ENCODE results near the gene PDIA6.
A peak's percentile ranks its signal among the peaks of the same experiment; 100 is the strongest.

The PDIA6 gene, protein sequence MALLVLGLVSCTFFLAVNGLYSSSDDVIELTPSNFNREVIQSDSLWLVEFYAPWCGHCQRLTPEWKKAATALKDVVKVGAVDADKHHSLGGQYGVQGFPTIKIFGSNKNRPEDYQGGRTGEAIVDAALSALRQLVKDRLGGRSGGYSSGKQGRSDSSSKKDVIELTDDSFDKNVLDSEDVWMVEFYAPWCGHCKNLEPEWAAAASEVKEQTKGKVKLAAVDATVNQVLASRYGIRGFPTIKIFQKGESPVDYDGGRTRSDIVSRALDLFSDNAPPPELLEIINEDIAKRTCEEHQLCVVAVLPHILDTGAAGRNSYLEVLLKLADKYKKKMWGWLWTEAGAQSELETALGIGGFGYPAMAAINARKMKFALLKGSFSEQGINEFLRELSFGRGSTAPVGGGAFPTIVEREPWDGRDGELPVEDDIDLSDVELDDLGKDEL

DNA sequence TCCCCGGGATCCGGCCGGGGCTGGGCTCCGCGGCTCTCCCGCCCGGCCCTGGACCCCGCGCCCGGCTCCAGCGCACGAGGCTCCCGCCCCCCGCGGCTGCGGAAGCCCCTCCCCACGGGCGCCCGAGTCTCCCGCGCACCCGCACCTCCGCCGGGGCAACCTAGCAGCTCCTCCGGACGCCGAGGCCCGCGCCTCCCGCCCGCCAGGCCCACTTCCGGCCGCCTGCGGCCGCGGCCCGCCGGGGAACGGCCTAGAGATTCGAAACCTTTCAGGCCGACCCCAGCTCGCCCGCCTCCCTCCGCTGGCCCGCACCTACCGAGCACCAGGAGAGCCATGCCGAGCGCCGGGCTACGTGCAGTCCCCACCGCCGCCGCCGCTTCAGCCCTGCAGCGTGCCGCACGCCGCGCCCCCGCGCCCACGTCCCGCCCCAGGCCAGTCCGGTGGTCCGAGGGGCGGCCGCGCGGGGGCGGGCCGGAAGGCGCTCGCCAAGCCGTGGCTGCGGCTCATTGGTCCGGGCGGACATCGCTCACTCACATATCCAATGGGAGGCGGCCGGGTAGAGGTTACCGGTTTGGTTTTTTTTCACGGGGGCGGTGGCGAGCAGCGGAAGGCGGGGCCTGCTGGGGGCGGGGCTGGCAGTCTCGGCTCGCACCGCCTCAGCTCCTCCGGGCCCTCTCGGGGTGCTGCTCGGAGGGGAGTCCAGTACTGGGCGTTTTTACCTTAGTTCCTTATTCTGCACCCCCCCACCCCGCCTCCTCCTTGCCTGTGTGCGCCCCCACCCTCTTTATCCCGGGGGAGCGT lies at the start of gene PDIA6:
Gene PDIA6 (minus strand): TSS at position 424 of the 801 bp plus-strand sequence. CDS start 89 bp downstream, at position 335.
- DNase-seq (ENCODE audit: low read depth in 2 of 2) = peak; percentile 89 to 95

DNA sequence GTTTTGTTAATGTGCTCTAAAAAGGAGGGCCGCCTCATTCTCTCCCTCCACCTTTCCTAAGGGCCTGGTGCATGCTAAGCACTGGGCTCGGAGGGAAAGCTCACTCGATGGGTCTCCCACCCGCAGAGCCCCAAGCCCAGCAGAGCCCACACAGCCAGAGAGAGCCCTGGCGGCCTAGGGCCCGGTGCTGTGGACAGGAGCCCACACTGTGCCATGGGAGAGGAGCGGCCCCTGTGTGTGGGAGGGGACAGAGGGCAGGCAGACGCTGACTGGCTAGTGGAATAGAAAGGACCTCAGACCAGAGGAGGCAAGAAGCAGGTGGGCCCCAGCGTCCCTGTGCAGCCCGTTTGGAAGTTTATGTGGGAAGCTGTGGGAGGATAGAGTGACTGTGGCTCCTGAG lies 49.7 kb upstream of the PDIA6 start:
- no peak for DNase-seq (ENCODE audit: low read depth in 2 of 2)

DNA sequence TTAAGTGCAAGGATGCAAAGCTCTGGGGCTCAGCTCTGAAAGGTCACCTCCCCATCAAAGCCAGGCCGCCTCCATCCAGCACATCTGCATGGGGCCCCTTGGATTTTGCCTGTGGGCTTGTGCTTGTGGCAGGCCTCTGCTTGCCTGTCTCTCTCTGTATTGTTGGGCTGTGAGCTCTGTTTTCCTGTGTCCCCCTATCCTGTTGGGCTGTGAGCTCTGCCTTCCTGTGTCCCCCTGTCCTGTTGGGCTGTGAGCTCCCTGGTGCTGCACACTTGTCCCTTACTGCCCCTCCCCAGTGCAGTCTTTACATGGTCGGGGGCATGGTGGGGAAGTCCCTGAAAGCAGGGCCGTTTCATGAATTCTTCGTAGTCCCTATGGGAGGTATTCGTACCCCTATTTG lies 49.2 kb upstream of the PDIA6 start:
- DNase-seq (ENCODE audit: low read depth in 2 of 2) = no peak

DNA sequence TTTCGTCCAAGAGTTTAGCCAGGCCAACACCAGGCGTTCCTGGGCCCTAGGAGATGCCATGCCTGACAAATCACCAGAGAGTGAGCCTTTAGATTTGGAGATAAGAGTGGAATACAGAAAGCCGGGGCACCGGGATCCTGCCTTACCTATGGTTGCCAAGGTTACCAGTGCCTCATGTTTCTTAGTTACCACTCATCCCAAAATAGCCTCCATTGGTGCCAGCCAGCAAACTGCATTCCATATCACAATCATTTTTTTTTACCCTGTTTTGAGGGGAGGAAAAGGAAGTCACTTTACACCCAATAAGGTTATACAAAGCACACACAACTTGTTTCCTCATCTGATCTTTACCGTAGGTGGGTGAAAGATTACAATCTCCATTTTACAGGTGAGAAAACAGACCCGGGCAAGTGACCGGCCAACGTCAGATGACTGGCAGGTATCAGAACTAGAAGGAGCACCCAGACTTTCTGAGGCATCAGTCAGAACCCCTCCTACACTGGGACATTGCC lies 48.3 kb upstream of the PDIA6 start:
- no peak for DNase-seq (ENCODE audit: low read depth in 2 of 2)

DNA sequence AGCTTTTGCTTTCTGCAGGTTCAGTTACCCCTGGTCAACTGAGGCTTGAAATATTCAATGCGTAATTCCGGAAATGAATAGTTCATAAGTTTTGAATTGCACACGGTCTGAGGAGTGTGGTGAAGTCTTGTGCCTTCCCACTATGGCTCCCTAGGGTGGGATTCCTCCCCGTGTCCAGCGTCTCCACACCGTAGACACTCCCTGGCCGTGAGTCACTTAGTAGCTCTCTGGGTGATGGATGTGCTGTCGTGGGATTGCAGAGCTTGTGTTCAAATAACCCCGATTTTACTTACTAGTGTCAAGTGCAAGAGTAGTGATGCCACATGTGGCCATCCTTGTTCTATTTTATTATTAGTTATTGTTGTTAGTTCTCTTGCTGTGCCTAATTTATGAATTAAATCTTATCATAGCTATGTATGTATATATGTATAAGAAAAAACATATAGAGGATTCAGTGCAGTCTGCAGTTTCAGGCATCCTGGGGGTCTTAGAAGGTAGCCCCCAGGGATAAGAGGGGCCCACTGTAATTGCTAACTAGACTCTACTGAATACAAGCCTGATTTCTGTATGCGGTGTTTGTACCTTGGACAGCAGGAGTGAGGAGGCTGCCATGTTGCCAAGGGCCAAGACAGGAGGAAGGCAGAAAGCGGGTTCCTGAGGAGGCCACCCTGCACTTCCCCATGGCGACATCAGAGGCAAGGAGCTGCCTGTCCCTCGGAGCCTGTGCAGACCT lies 47.7 kb upstream of the PDIA6 start:
- no peak for DNase-seq (ENCODE audit: low read depth in 2 of 2)

DNA sequence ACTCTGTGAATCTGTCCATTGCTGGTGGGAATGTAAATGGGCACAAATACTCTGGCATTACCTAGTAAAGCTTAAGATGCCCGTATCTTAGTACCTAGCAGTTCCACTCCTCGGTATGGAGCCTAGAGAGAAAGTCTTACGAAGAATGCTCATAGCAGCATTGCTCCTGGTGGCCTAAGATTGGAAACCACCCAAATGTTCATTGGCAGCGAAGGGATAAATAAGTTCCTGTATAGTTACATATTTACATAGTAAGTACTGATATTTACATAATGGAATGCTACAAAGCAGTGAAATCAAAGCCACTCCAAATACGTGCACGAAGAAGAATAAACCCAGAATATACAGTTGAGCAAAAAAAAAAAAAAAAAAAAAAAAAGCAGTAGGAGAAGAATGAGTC lies 46.7 kb upstream of the PDIA6 start:
- DNase-seq (ENCODE audit: low read depth in 2 of 2) = no peak

DNA sequence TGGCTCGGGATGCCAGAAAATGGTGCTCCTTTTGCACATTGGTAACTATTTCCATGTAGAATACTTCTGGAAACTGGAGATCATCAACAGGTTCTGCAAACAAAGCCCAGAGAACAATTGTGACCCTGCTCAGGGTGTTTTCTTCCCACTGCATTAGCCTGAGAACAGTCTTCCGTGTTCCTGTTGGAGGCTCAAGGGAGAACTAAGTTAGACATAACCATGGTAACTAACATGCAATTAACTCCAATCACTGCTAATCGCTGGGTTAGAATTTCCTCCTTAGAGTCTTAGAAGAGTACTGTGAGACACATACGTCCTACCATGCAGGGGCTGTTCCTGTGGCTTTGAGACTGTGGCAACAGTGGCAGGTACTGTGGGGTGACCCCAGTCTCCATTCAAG lies 36.0 kb upstream of the PDIA6 start:
- DNase-seq (ENCODE audit: low read depth in 2 of 2) = no peak

DNA sequence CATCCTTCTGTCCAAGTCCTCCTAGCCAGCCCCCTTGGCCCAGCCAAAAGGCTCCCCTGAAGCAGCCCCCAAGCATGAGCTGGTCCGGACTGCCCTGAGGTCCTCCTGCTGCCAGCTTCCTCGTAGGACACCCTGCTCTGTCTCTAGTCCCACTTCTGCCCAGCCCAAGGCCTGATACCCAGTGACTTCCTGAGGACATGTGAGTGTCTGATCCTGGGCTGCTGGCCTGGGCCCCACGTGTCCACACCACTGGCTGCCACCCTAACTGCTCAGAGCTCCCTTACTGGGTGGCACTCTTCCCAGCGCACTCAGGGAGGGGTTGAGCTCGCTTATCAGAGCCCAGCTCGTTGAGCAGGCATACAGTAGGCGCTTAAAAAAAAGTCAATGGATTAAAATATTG lies 34.4 kb upstream of the PDIA6 start:
- no peak for DNase-seq (ENCODE audit: low read depth in 2 of 2)

DNA sequence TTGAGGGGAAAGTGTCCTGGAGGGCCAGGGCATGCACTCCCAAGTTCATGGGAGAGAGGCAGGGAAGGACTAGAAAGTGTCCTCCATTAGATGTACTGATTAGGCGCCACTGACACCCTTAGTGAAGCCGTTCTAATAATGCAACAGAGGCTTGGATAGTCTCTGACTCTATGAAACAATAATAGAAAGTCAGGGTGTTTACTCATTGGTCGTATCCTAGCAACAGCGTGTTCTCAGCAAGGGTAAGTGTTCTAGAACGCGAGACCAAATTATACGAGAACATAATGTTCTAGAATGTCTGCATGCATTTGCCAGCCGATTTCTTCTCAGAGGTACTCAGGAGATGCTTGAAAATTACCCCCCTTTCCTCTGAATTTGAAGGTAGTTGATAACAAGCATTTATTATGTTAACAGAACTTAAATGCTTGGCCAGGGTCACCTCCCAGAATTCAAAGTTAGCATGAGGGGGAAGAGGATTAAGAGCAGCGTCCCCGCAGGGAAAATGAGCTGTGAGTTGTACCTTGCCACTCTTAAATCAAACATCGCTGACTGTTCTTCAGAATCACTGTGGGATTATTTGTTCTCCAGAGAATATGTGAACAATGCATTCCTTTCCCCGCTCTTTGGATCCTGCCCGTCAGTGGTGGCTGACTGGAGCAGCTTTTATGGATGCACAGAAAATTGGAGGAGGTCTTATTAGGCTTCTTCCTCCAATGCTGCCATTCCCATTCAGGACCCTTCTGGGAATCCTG lies 33.7 kb upstream of the PDIA6 start:
- no peak for DNase-seq (ENCODE audit: low read depth in 2 of 2)

DNA sequence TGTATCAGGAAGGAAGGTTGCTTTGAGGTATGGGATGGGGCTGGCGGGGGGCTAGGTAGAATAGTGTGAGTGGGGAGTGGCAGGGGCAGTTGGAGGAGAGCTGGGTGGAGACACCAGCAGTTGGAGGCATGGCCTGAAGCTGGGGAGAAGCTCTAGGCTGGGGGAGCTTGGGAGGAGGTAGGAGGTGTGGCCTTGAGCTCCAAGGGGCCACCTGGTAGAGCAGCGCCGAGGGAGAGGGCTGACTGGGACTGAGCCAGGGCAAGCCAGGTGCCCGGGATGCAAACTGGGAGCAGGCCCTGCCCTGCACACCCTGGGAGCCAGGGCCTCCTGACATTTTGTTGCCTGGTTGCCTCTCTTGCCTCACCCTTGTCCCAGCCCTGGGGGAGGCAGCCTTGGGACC lies 33.1 kb upstream of the PDIA6 start:
- DNase-seq (ENCODE audit: low read depth in 2 of 2) = no peak

DNA sequence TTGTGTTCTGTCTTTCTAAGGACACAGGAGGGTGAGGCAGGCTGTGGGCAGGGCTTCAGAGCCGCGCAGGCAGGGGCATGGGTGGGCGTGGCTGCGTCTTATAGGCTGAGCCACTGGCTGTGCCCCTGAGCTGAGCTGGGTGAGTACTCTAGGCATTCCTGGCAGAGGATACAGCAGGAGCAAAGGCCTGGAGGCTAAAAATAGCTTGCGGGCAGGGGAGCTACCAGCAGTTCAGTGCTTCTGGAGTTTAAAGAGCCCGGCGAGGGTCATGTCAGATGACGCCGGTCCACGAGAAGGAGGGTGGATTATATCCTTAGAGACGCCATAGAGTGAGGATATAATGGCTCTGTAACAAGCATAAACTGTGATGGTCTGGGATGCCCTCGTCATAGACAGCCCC lies 31.5 kb upstream of the PDIA6 start:
- no peak for DNase-seq (ENCODE audit: low read depth in 2 of 2)

DNA sequence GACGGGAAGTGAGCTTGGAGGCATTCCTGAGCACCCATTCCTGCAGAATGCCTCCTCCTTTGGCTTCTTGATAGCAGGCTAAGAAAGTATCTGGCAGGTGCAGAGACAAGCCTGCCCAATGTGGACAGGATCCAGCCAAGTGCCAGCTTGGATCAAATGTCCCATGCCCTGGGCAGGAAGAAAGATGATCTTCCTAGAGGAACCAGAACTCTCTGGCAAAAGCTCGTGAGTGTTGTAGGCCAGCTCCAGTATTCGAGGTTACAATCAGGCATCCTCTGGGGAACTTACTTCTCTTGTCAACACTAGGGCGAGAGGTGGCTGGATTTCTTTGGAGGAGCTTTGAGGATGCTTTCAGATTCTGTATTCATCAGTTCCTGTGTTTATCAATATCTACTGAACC lies 29.9 kb upstream of the PDIA6 start:
- no peak for DNase-seq (ENCODE audit: low read depth in 2 of 2)

DNA sequence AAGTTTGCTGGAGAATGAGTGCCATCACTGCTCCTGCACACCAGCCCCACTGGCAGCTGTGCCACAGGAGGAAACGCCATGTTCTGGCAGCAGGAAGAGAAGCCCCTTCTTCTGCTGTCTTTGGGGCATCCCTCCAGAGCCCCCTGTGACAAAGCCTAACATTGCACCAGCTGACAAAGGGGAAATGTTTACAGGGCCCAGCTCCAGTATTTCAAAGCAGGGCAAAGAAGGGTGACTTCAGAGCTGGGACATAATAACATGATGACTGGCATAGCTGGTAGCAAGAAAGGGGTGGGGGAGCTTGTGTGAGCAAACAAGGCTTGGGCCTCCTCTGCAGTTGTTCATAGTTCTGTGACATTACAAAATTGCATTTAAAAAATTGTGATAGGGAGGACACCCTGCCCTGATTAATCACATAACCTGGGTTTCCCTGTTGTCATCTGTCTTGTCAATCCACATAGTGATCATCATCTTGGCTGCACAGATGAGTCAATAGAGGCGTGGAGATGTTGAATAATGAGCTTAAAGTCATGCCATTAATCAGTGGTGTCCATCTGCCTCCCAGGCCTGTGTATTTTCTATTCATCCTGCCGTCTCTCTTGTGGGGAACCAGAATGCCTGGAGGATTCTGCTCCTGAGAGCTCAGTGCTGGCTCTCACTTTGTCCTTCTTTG lies 29.1 kb upstream of the PDIA6 start:
- no peak for DNase-seq (ENCODE audit: low read depth in 2 of 2)

DNA sequence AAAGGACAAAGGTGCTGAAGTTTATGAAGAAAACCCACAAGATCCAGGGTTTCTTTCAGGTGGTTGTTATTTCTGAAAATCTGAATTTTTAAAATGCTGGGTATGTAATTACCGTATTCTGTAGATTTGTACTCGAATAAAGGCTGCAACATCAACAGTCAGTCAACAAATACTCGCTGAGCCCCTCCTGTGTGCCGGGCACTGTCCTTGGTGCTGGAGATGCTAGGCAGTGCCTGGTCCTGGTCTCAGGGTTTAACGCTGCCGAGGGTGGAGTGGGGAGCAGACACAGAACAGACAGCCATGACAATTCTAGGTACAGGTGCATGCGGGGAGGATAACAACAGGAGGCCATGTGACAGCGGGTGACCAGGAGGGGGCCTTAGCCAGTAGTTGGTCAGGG lies 27.2 kb upstream of the PDIA6 start:
- DNase-seq (ENCODE audit: low read depth in 2 of 2) = no peak

DNA sequence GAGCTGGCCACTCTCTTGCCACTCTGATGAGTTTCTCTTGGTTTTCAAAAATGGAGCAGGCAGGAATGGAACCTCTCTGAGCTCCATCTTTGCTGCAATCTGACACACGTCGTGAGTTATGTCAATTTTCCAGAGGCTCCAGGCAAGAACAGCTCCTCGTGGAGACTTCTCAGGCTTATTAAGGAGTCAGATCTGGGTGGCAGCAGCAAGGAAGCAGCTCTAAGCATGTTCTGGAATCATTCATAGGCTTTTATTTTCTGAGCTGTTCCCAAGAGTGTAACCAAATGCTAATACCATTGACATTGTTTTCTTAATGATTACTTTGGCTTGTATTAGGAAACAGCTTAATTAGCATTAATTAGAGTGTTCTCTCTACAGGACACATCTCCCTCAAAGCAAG lies 26.1 kb upstream of the PDIA6 start:
- no peak for DNase-seq (ENCODE audit: low read depth in 2 of 2)

DNA sequence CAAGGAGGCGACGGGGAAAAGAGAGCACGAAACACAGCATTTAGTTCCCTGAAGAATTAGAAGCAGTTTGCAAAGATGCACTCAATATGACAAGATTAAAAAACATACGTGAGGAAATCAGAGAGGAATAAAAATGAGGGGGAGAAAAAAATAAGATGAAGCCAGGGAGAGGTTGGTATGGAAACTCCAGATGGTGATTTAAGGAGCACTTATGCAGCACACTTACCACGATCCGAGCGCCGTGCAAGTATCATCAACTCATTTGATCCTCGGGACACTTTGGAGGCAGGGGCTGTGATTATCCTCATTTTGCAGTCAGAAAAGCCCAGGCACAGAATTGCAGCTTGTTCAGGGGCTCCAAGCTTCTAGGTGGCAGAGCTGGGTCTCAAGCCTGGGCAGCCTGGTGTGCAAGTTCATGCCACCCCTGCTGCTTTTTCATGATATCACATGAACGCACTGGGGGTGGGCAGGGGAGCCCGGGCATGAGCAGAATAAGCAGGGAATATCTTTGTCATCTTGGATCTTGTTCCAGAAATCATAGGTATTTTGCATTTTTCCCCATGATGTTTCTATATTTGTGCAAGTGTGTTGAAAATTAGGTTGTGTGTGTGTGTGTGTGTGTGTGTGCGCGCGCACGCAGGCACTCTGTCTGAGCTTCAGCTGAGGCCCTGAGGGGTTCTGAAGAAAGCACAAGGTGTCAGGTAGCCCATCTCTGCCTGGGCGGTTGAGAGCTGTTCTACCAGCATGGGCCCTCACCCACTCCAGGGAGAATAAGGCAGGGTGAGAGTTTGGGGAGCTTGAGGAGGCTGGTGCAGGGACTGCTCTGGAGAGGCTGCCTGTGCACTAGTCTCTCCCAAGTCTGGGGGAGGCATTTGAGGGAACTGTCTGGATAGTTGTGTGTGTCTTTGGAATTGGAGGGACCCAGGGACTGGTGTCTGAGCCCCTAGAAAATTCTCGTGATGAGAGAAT lies 25.0 kb upstream of the PDIA6 start:
- no peak for DNase-seq (ENCODE audit: low read depth in 2 of 2)

DNA sequence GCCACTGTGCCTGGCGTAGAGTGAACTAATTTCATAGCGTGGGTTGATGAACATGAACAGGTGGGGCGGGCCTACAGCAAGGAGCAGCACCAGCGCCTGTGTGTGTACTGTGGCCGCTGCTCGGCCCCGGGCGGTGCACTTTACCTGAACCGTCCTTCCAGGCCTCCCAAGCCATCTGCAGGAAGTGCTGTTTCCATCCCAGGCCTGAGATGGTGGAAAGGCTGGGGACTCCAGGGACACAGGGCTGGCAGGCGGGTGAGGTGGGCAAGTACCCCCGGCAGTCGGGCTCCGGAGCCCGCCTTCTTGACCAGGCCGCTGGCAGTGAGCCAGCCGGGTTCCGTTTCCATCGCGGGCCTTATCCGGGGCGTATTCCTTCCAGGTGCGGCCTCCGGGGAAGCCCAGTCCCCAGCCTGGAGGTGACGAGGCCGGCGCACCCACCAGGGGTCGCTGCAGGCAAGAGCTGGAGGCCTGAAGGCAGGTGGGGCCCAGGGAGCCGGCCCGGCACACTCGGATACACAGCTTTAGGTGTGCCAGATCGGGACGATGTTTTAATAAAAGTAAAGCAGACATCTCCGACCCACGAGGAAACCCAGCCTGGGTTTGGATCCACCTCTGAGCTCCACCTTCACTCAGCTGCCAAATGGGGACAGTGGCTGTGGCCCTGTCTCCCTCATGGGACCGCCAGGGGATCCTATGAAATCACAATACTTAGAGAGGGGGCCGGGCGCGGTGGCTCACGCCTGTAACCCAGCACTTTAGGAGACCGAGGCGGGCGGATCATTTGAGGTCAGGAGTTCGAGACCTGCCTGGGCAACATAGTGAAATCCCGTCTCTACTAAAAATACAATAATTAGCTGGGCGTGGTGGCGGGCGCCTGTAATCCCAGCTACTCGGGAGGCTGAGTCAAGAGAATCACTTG lies 22.7 kb upstream of the PDIA6 start:
- peak; percentile 52 to 85 for DNase-seq (ENCODE audit: low read depth in 2 of 2)

DNA sequence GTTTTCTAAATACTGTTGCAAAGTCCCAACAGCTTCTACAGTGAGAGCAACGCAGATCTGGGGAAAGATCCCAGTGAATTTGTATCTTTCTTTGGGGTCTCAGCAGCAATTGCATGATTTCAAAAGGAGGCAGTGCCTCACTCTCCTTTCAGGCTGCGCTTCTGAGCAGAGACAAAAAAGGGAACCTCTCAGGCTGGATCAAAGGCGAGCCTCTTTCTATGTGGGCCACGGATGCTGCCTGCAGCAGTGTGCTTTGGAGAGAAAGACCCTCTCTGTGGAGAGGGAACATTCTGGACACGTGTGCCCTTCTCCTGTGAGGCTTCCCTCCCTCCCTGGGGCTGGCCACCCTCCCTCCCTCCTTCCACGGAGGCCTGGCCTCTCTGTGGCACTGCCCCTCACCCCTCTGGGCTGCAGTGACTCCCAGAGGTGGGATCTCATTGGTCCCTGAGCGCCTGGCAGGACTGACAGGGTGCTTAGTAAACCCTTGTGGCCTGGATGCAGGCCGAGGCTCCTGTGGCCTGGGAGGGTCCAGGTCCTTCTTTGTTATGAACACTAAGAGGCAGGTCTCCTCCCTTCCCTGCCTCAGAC lies 21.6 kb upstream of the PDIA6 start:
- no peak for DNase-seq (ENCODE audit: low read depth in 2 of 2)
